IMR-90 (cell line): ENCODE results near the gene TREM1. TPM values are rescaled to one million over a fixed set of nuclear protein-coding genes. Genes with fewer than 3 reads are reported as not detected.

ENCODE experiments used
- ATAC-seq: fragments of 200-7000 bp; cut with Tn5 transposase; 2 replicates; pipeline ENCODE4 v1.9.1; 2020; ENCODE audit warnings: low read depth, mild to moderate bottlenecking, moderate library complexity
- BruUV-seq: library from RNA; stranded (reverse); fragments of 400-500 nt; replicated peaks from 2 replicates; lab custom pipeline; 2021; lab: Mats Ljungman, UMichigan
- CTCF ChIA-PET: fragments of 300-600 bp; formaldehyde crosslinking; extraction: SDS; loops from one replicate; lab custom pipeline; 2021; ENCODE audit warnings: antibody characterized with exemption; lab: Yijun Ruan, JAX
- POLR2A ChIA-PET: fragments of 300-600 bp; sonication (Branson Sonifier 250); formaldehyde crosslinking; loops from one replicate; lab custom pipeline; 2022; ENCODE audit warnings: antibody characterized with exemption; ENCODE audit not compliant: unreplicated experiment; lab: Charles Lee
- DNase-seq: peaks from one replicate; pipeline ENCODE4 v3.0.0; 2013
- H2AFZ ChIP-seq: replicated peaks from 2 replicates; pipeline ENCODE3; 2013; ENCODE audit warnings: low read length, mild to moderate bottlenecking; ENCODE audit not compliant: poor library complexity
- H2AK5ac ChIP-seq: 2 replicates; pipeline ENCODE4 v1.6.1; 2013; ENCODE audit warnings: low read depth, low read length, inconsistent platforms
- H2AK9ac ChIP-seq: replicated peaks from 2 replicates; pipeline ENCODE3; 2013; ENCODE audit warnings: mild to moderate bottlenecking, low read depth, low read length, moderate library complexity; ENCODE audit not compliant: poor library complexity
- H2BK120ac ChIP-seq: 2 replicates; pipeline ENCODE4 v1.6.1; 2013; ENCODE audit warnings: low read depth, low read length, inconsistent platforms
- H2BK15ac ChIP-seq: 3 replicates; pipeline ENCODE4 v1.6.1; 2013; ENCODE audit warnings: low read depth, low read length, inconsistent platforms
- H2BK20ac ChIP-seq: 2 replicates; pipeline ENCODE4 v1.6.1; 2013; ENCODE audit warnings: low read depth, mild to moderate bottlenecking, inconsistent platforms, low read length, moderate library complexity
- H2BK5ac ChIP-seq: 2 replicates; pipeline ENCODE4 v1.6.1; 2013; ENCODE audit warnings: mild to moderate bottlenecking, low read depth, low read length, inconsistent platforms; ENCODE audit not compliant: poor library complexity, severe bottlenecking
- H3K14ac ChIP-seq: replicated peaks from 2 replicates; pipeline ENCODE4 v1.6.1; 2013; ENCODE audit warnings: low read depth, low read length, inconsistent platforms
- H3K18ac ChIP-seq: 2 replicates; pipeline ENCODE4 v1.6.1; 2013; ENCODE audit warnings: low read depth, low read length, control low read depth
- H3K23ac ChIP-seq: 2 replicates; pipeline ENCODE4 v1.6.1; 2013; ENCODE audit warnings: low read depth, low read length, inconsistent platforms
- H3K27ac ChIP-seq: 2 replicates; pipeline ENCODE4 v1.5.1; 2013; ENCODE audit warnings: mild to moderate bottlenecking, control low read depth, low read length; ENCODE audit not compliant: insufficient read depth
- H3K27me3 ChIP-seq: 2 replicates; pipeline ENCODE4 v1.6.1; 2013; ENCODE audit warnings: low read length; ENCODE audit not compliant: control insufficient read depth, insufficient read depth
- H3K36me3 ChIP-seq: 2 replicates; pipeline ENCODE4 v1.6.1; 2013; ENCODE audit warnings: low read length, mixed read lengths; ENCODE audit not compliant: control insufficient read depth, insufficient read depth
- H3K4ac ChIP-seq: 2 replicates; pipeline ENCODE4 v1.6.1; 2013; ENCODE audit warnings: low read depth, low read length, inconsistent platforms
- H3K4me1 ChIP-seq: 2 replicates; pipeline ENCODE4 v1.6.1; 2013; ENCODE audit warnings: low read length, mixed read lengths; ENCODE audit not compliant: control insufficient read depth, insufficient read depth
- H3K4me2 ChIP-seq: 2 replicates; pipeline ENCODE4 v1.6.1; 2013; ENCODE audit warnings: low read depth, mild to moderate bottlenecking, control low read depth, low read length, moderate library complexity
- H3K4me3 ChIP-seq: 2 replicates; pipeline ENCODE4 v1.5.1; 2013; ENCODE audit warnings: low read depth, mild to moderate bottlenecking, control low read depth, low read length, moderate library complexity; ENCODE audit not compliant: insufficient read depth
- H3K56ac ChIP-seq: 2 replicates; pipeline ENCODE4 v1.6.1; 2013; ENCODE audit warnings: low read length, inconsistent platforms; ENCODE audit not compliant: insufficient read depth; ENCODE audit errors: extremely low read depth
- H3K79me1 ChIP-seq, 2 experiments: 2 replicates each; pipeline ENCODE4 v1.6.1; 2013; ENCODE audit warnings: low read length in 2 of 2, inconsistent platforms in 1 of 2, low read depth in 1 of 2
- H3K9ac ChIP-seq: 2 replicates; pipeline ENCODE4 v1.6.1; 2013; ENCODE audit warnings: low read depth, low read length, control low read depth
- H3K9me1 ChIP-seq: 2 replicates; pipeline ENCODE4 v1.6.1; 2013; ENCODE audit warnings: low read length, inconsistent platforms; ENCODE audit not compliant: insufficient read depth
- H3K9me3 ChIP-seq: 2 replicates; pipeline ENCODE4 v1.6.1; 2013; ENCODE audit warnings: low read length; ENCODE audit not compliant: control insufficient read depth, insufficient read depth
- H4K20me1 ChIP-seq: 2 replicates; pipeline ENCODE4 v1.6.1; 2013; ENCODE audit warnings: low read length, inconsistent platforms; ENCODE audit not compliant: insufficient read depth
- H4K5ac ChIP-seq: 2 replicates; pipeline ENCODE4 v1.6.1; 2013; ENCODE audit warnings: mild to moderate bottlenecking, low read depth, low read length, control low read depth
- H4K8ac ChIP-seq, 2 experiments: 2 replicates each; pipeline ENCODE4 v1.6.1; 2013; ENCODE audit warnings: low read depth in 2 of 2, low read length in 2 of 2, control low read depth in 1 of 2, inconsistent platforms in 1 of 2
- H4K91ac ChIP-seq: 2 replicates; pipeline ENCODE4 v1.6.1; 2013; ENCODE audit warnings: low read depth, low read length, inconsistent platforms; ENCODE audit not compliant: insufficient read depth
- BHLHE40 ChIP-seq: fragments of 150-350 bp; IDR thresholded peaks from 2 replicates; pipeline ENCODE4 v1.6.1; 2016; ENCODE audit warnings: mild to moderate bottlenecking, low read depth, low read length
- CEBPB ChIP-seq: IDR thresholded peaks from 2 replicates; pipeline ENCODE4 v1.6.1; 2012; ENCODE audit warnings: low read depth, low read length, improper control_type of control experiment
- CHD1 ChIP-seq: IDR thresholded peaks from 2 replicates; pipeline ENCODE4 v1.6.1; 2012; ENCODE audit warnings: low read depth, low read length, improper control_type of control experiment
- FOS ChIP-seq: fragments of 150-350 bp; IDR thresholded peaks from 2 replicates; pipeline ENCODE4 v1.6.1; 2016; ENCODE audit warnings: low read depth, low read length
- MXI1 ChIP-seq: IDR thresholded peaks from 2 replicates; pipeline ENCODE4 v1.6.1; 2012; ENCODE audit warnings: low read depth, mild to moderate bottlenecking, low read length, moderate library complexity, borderline replicate concordance
- POLR2A ChIP-seq: IDR thresholded peaks from 2 replicates; pipeline ENCODE4 v1.6.1; 2012; ENCODE audit warnings: mild to moderate bottlenecking, low read depth, low read length
- RAD21 ChIP-seq: IDR thresholded peaks from 2 replicates; pipeline ENCODE4 v1.6.1; 2012; ENCODE audit warnings: low read length, improper control_type of control experiment
- RCOR1 ChIP-seq: IDR thresholded peaks from 2 replicates; pipeline ENCODE4 v1.6.1; 2012; ENCODE audit warnings: mild to moderate bottlenecking, low read length, improper control_type of control experiment; ENCODE audit not compliant: insufficient replicate concordance
- RFX5 ChIP-seq: IDR thresholded peaks from 2 replicates; pipeline ENCODE4 v1.8.0; 2012; ENCODE audit warnings: low read depth, mild to moderate bottlenecking, low read length, moderate library complexity
- SMC3 ChIP-seq: fragments of 150-350 bp; IDR thresholded peaks from 2 replicates; pipeline ENCODE4 v1.6.1; 2016; ENCODE audit warnings: low read depth, mild to moderate bottlenecking, antibody characterized with exemption, low read length, moderate library complexity
- USF2 ChIP-seq: fragments of 150-350 bp; IDR thresholded peaks from 2 replicates; pipeline ENCODE4 v1.6.1; 2017; ENCODE audit warnings: mild to moderate bottlenecking, antibody characterized with exemption, low read length, low read depth
- dilution Hi-C: fragments of 300-500 bp; cut with HindIII; formaldehyde crosslinking; loops from one replicate; pipeline ENCODE4 v1.14.3; 2018; ENCODE audit warnings: low sequenced_read_pairs; ENCODE audit not compliant: unreplicated experiment
- in situ Hi-C: fragments of 300-500 bp; cut with MboI; formaldehyde crosslinking; loops from 3 replicates; pipeline ENCODE4 v1.14.3; 2019; ENCODE audit warnings: low sequenced_read_pairs, inconsistent platforms, mixed read lengths
- intact Hi-C: fragments of 100-400 bp; cut with micrococcal nuclease; formaldehyde crosslinking; loops from 2 replicates; pipeline ENCODE4 v1.10.0; 2022
- polyA plus RNA-seq, 3 experiments: library from polyadenylated mRNA; depleted of rRNA; stranded (reverse); fragments of >200 nt; gene quantifications; 2 replicates each; pipeline ENCODE4 v1.2.3, GENCODE V29; 2012; ENCODE audit warnings: low replicate concordance in 1 of 3
- total RNA-seq: library from RNA; depleted of rRNA; stranded (reverse); fragments of >200 nt; gene quantifications from 2 replicates; pipeline ENCODE4 v1.2.3, GENCODE V29; 2012

TREM1 gene
- total and polyA plus RNA-seq, 2 of the 4 experiments (the other 2 are of a cell fraction), result not detected

- H3K56ac ChIP-seq, result no peak overlapping the region
- ChIA-PET POLR2A (no interaction called here), CTCF (no interaction called here)
- no peak overlapping the region for H2BK120ac ChIP-seq
- H3K27me3 ChIP-seq, result no peaks in the 10 kb centered on the region; the same call in 1 of the 2 replicates
- H3K18ac ChIP-seq, result no peak overlapping the region
- H4K20me1 ChIP-seq, result no peaks in the 10 kb centered on the region
- no peaks in the 10 kb centered on the region for H3K9me1 ChIP-seq
- no peak overlapping the region for H3K9ac ChIP-seq
- H3K9me3 ChIP-seq, result no peaks in the 10 kb centered on the region
- no peak overlapping the region for H3K4me2 ChIP-seq
- no peaks in the 10 kb centered on the region for H3K79me1 ChIP-seq
- TF ChIP-seq RCOR1 (no peak), CEBPB (no peak), RAD21 (no peak), FOS (no peak), SMC3 (no peak), BHLHE40 (no peak), CHD1 (no peak), RFX5 (no peak), MXI1 (no peak), USF2 (no peak), POLR2A (no peak)
- H3K36me3 ChIP-seq, result no peaks in the 10 kb centered on the region
- ATAC-seq (no peak), DNase-seq (no peak)
- dilution Hi-C loops, result no loop called here
- H4K5ac ChIP-seq, result no peak overlapping the region
- no peak overlapping the region for H3K4ac ChIP-seq
- no TSS peak for BruUV-seq
- no peak overlapping the region for H2AK9ac ChIP-seq
- in situ Hi-C loops, result no loop called here
- H2BK20ac ChIP-seq, result no peak overlapping the region
- no peak overlapping the region for H3K23ac ChIP-seq
- H2AK5ac ChIP-seq, result no peak overlapping the region
- H3K4me3 ChIP-seq, result no peak overlapping the region
- no peak overlapping the region for H2AFZ ChIP-seq
- H4K8ac ChIP-seq, result no peak overlapping the region
- no peak overlapping the region for H2BK15ac ChIP-seq
- no peak overlapping the region for H3K14ac ChIP-seq
- no peak overlapping the region for H2BK5ac ChIP-seq
- H3K4me1 ChIP-seq, result no peaks in the 10 kb centered on the region
- no peak overlapping the region for H4K91ac ChIP-seq
- intact Hi-C loops, result no loop called here
- H3K27ac ChIP-seq, result no peak overlapping the region
Measured at GRCh38 chr6:41268478-41268877, 18.0 kb downstream of the TREM1 start.
